Fibroblast of lung (primary cell): ENCODE data around the gene SCN1A. TPM values are rescaled to one million over a fixed set of nuclear protein-coding genes. Genes with fewer than 3 reads are reported as not detected.
"Not testable (repeated sequence)": the region's sequence is repeated elsewhere in the genome, so short reads cannot be mapped to it uniquely, and the experiment has no call there.

ENCODE experiments used
- DNase-seq, 2 donors: peaks; one replicate each; pipeline versions ENCODE4 v3.0.0 to v3.0.0-alpha.2; 2010; ENCODE audit warnings: low read depth in 2 of 2
- H2AFZ ChIP-seq: 2 replicates; pipeline ENCODE4 v1.5.1; 2012; ENCODE audit warnings: low read length, control low read depth, inconsistent platforms
- H3K27ac ChIP-seq: 2 replicates; pipeline ENCODE4 v1.5.1; 2011; ENCODE audit warnings: low read length, control low read depth; ENCODE audit not compliant: insufficient read depth
- H3K27me3 ChIP-seq: 2 replicates; pipeline ENCODE4 v1.5.1; 2011; ENCODE audit warnings: mild to moderate bottlenecking, low read length; ENCODE audit not compliant: control insufficient read depth, insufficient read depth
- H3K36me3 ChIP-seq: 2 replicates; pipeline ENCODE4 v1.5.1; 2011; ENCODE audit warnings: low read length; ENCODE audit not compliant: control insufficient read depth, insufficient read depth
- H3K4me1 ChIP-seq: 2 replicates; pipeline ENCODE4 v1.5.1; 2011; ENCODE audit warnings: low read length; ENCODE audit not compliant: control insufficient read depth, insufficient read depth; ENCODE audit errors: extremely low read depth
- H3K4me2 ChIP-seq: 2 replicates; pipeline ENCODE4 v1.5.1; 2011; ENCODE audit warnings: low read length, control low read depth; ENCODE audit not compliant: insufficient read depth; ENCODE audit errors: extremely low read depth
- H3K4me3 ChIP-seq, 4 experiments: fragments of 200-600 bp in 1 of 4; sonication (generic) in 1 of 4; replicated peaks in 1 of 4; 2 replicates each; pipeline ENCODE4 v1.5.1; 2011 to 2016; ENCODE audit warnings: low read length in 4 of 4, low read depth in 3 of 4, mild to moderate bottlenecking in 3 of 4, control low read depth in 2 of 4, inconsistent platforms in 1 of 4, mixed read lengths in 1 of 4; ENCODE audit not compliant: insufficient read depth in 1 of 4; ENCODE audit errors: control extremely low read depth in 1 of 4
- H3K79me2 ChIP-seq: 2 replicates; pipeline ENCODE4 v1.5.1; 2012; ENCODE audit warnings: mild to moderate bottlenecking, low read length, inconsistent platforms; ENCODE audit not compliant: control insufficient read depth, insufficient read depth
- H3K9ac ChIP-seq: 2 replicates; pipeline ENCODE4 v1.5.1; 2011; ENCODE audit warnings: mild to moderate bottlenecking, low read length, control low read depth; ENCODE audit not compliant: insufficient read depth
- H3K9me3 ChIP-seq: 2 replicates; pipeline ENCODE4 v1.5.1; 2012; ENCODE audit warnings: low read depth, low read length; ENCODE audit not compliant: control insufficient read depth, insufficient read depth
- H4K20me1 ChIP-seq: 2 replicates; pipeline ENCODE4 v1.5.1; 2011; ENCODE audit warnings: low read length; ENCODE audit not compliant: control insufficient read depth, insufficient read depth; ENCODE audit errors: extremely low read depth
- EZH2 ChIP-seq: IDR thresholded peaks from 2 replicates; pipeline ENCODE4 v1.5.1; 2012; ENCODE audit warnings: low read length, control low read depth, mild to moderate bottlenecking; ENCODE audit errors: missing control alignments
- polyA plus RNA-seq, 2 donors: library from polyadenylated mRNA; depleted of rRNA in 1 of 2; stranded (reverse) in 1 of 2; unstranded in 1 of 2; fragments of >200 nt; gene quantifications; 2 replicates each; pipeline ENCODE4 v1.2.1, GENCODE V29; 2011 to 2012; ENCODE audit warnings: missing spikeins in 1 of 2
- total RNA-seq: library from RNA; depleted of rRNA; stranded (reverse); fragments of >200 nt; gene quantifications from 2 replicates; pipeline ENCODE4 v1.2.1, GENCODE V29; 2014
- TF ChIP-seq, protein P1 (sequence below), 2 donors: IDR thresholded peaks in 1 of 2; conservative IDR thresholded peaks in 1 of 2; 1 replicate in 1 of 2; 2 replicates in 1 of 2; pipeline ENCODE4 v1.5.1; 2011 to 2012; ENCODE audit warnings: low read length in 2 of 2, control low read depth in 1 of 2, inconsistent platforms in 1 of 2, low read depth in 1 of 2, mild to moderate bottlenecking in 1 of 2

Gene SCN1A
- total and polyA plus RNA-seq, 2 donors (not counting 1 experiment from before 2014, with no cell fraction given) = 0.05 to 0.50 TPM

GRCh38 chr2:165985120-165985519, 142.7 kb downstream of the SCN1A start:
- Histone ChIP-seq H4K20me1 (no peaks in the 10 kb centered on the region), H3K27ac (no peak overlapping the region), H2AFZ (no peak overlapping the region), H3K4me2 (no peak overlapping the region), H3K4me1 (no peaks in the 10 kb centered on the region), H3K36me3 (no peaks in the 10 kb centered on the region), H3K4me3 (no peak overlapping the region), H3K9me3 (no peaks in the 10 kb centered on the region), H3K79me2 (no peaks in the 10 kb centered on the region), H3K27me3 (no peaks in the 10 kb centered on the region), H3K9ac (no peak overlapping the region)
- TF ChIP-seq EZH2 = no peak
- TF ChIP-seq, protein P1, sequence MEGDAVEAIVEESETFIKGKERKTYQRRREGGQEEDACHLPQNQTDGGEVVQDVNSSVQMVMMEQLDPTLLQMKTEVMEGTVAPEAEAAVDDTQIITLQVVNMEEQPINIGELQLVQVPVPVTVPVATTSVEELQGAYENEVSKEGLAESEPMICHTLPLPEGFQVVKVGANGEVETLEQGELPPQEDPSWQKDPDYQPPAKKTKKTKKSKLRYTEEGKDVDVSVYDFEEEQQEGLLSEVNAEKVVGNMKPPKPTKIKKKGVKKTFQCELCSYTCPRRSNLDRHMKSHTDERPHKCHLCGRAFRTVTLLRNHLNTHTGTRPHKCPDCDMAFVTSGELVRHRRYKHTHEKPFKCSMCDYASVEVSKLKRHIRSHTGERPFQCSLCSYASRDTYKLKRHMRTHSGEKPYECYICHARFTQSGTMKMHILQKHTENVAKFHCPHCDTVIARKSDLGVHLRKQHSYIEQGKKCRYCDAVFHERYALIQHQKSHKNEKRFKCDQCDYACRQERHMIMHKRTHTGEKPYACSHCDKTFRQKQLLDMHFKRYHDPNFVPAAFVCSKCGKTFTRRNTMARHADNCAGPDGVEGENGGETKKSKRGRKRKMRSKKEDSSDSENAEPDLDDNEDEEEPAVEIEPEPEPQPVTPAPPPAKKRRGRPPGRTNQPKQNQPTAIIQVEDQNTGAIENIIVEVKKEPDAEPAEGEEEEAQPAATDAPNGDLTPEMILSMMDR (conservative IDR thresholded peaks at IDR 0.05 in 1 of 2, IDR thresholded peaks at IDR 0.05 in 1 of 2; ENCODE audit: low read depth in 1 of 2, low read length in 2 of 2) = no peak
- DNase-seq = no peak

DNA sequence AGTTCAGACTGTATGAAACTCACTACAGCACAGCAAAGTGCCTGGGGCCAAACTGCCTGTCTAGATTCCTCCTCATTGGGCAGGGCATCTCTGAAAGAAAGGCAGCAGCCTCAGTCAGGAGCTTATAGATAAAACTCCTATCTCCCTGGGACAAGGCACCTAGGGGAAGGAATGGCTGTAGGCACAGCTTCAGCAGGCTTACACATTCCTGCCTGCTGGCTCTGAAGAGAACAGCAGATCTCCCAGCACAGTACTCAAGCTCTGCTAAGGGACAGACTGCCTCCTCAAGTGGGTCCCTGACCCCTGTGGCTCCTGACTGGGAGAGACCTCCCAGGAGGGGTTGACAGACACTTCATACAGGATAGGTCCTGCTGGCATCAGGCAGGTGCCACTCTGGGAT, 155.7 kb downstream of the SCN1A start:
- not testable (repeated sequence) for H3K79me2 ChIP-seq, H3K4me3 ChIP-seq, H3K27ac ChIP-seq, H2AFZ ChIP-seq, DNase-seq, H3K9ac ChIP-seq, H3K4me2 ChIP-seq, H3K27me3 ChIP-seq, H3K4me1 ChIP-seq, H3K9me3 ChIP-seq, H4K20me1 ChIP-seq, H3K36me3 ChIP-seq

- Histone ChIP-seq H3K79me2 (no peaks in the 10 kb centered on the region), H3K36me3 (no peaks in the 10 kb centered on the region), H3K4me3 (no peak overlapping the region), H2AFZ (no peak overlapping the region), H3K27me3 (no peaks in the 10 kb centered on the region), H3K9ac (no peak overlapping the region), H4K20me1 (no peaks in the 10 kb centered on the region), H3K4me2 (no peak overlapping the region), H3K9me3 (no peaks in the 10 kb centered on the region), H3K4me1 (no peaks in the 10 kb centered on the region), H3K27ac (no peak overlapping the region)
- no peak for DNase-seq
- TF ChIP-seq, protein P1 (conservative IDR thresholded peaks at IDR 0.05 in 1 of 2, IDR thresholded peaks at IDR 0.05 in 1 of 2; ENCODE audit: low read depth in 1 of 2, low read length in 2 of 2) = no peak
- TF ChIP-seq EZH2 = no peak
Observed at GRCh38 chr2:165970663-165971062, 157.2 kb downstream of the SCN1A start.
